Measurements from ENCODE around the gene USP32. TPM values are rescaled to one million over a fixed set of nuclear protein-coding genes. Genes with fewer than 3 reads are reported as not detected.
"Not testable (repeated sequence)": the region's sequence is repeated elsewhere in the genome, so short reads cannot be mapped to it uniquely, and the experiment has no call there.

The USP32 gene
- total RNA-seq, 1 donor from 2014 or later: 37.4 TPM

- Mint-ChIP-seq H3K36me3 (ENCODE audit: low read depth, unreplicated experiment) (no peaks in the 10 kb centered on the region), H3K4me1 (ENCODE audit: unreplicated experiment) (peaks cover 3% of the 10 kb centered on the region), H3K4me3 (ENCODE audit: unreplicated experiment) (no peak overlapping the region), H3K27ac (ENCODE audit: unreplicated experiment) (no peak overlapping the region), H3K9me3 (ENCODE audit: unreplicated experiment) (no peaks in the 10 kb centered on the region), H3K27me3 (ENCODE audit: unreplicated experiment) (no peaks in the 10 kb centered on the region)
- no peak for DNase-seq (ENCODE audit: low spot score)
- TF ChIP-seq CTCF (IDR thresholded peaks at IDR 0.05; ENCODE audit: unreplicated experiment): no peak
Observed at GRCh38 chr17:60229188-60229802, 162.6 kb downstream of the USP32 start.

DNA sequence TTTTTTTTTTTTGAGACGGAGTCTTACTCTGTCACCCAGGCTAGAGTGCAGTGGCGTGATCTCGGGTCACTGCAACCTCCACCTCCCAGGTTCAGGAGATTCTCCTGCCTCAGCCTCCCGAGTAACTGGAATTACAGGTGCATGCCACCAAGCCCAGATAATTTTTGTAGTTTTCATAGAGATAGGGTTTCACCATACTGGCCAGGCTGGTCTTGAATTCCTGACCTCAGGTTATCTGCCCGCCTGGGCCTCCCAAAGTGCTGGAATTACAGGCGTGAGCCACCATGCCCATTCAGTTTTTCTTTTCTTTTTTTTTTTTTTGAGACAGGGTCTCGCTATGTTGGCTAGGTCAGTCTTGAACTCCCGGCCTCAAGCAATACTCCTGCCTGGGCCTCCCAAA, 164.7 kb downstream of the USP32 start:
- H3K4me1 Mint-ChIP-seq (ENCODE audit: unreplicated experiment); H3K4me3 Mint-ChIP-seq (ENCODE audit: unreplicated experiment); H3K36me3 Mint-ChIP-seq (ENCODE audit: low read depth, unreplicated experiment); H3K27me3 Mint-ChIP-seq (ENCODE audit: unreplicated experiment); H3K27ac Mint-ChIP-seq (ENCODE audit: unreplicated experiment); H3K9me3 Mint-ChIP-seq (ENCODE audit: unreplicated experiment); DNase-seq (ENCODE audit: low spot score): not testable (repeated sequence)

DNA sequence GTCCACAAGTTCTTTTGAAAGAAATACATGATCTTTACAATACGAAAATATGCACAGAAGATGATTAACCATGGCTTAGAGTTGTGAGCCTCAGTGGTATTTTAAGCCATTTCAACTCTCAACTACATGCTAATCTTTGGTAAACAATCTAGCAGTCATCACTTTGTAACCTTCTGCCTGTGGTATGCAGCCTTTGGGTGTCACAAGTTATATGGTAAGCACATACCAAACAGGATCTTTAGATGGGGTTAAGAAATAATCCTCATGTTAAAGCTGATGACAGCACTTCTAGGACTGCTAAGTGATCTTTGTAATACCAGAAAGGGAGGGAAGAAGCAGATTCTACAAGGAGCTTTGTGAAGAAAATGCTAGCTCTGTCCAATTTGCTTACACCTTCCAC, 167.9 kb downstream of the USP32 start:
- Mint-ChIP-seq H3K27ac (ENCODE audit: unreplicated experiment) (no peak overlapping the region), H3K27me3 (ENCODE audit: unreplicated experiment) (no peaks in the 10 kb centered on the region), H3K4me3 (ENCODE audit: unreplicated experiment) (no peak overlapping the region), H3K36me3 (ENCODE audit: low read depth, unreplicated experiment) (peaks cover 7% of the 10 kb centered on the region), H3K9me3 (ENCODE audit: unreplicated experiment) (no peaks in the 10 kb centered on the region), H3K4me1 (ENCODE audit: unreplicated experiment) (no peaks in the 10 kb centered on the region)
- no peak for DNase-seq (ENCODE audit: low spot score)
- no peak for TF ChIP-seq CTCF (IDR thresholded peaks at IDR 0.05; ENCODE audit: unreplicated experiment)

GRCh38 chr17:60223456-60223855, 168.5 kb downstream of the USP32 start:
- TF ChIP-seq CTCF (IDR thresholded peaks at IDR 0.05; ENCODE audit: unreplicated experiment): no peak
- no peak overlapping the region for H3K27ac Mint-ChIP-seq (ENCODE audit: unreplicated experiment)
- peaks cover 7% of the 10 kb centered on the region for H3K36me3 Mint-ChIP-seq (ENCODE audit: low read depth, unreplicated experiment)
- H3K27me3 Mint-ChIP-seq (ENCODE audit: unreplicated experiment): no peaks in the 10 kb centered on the region
- H3K4me3 Mint-ChIP-seq (ENCODE audit: unreplicated experiment): no peak overlapping the region
- H3K4me1 Mint-ChIP-seq (ENCODE audit: unreplicated experiment): no peaks in the 10 kb centered on the region
- DNase-seq (ENCODE audit: low spot score): no peak
- no peaks in the 10 kb centered on the region for H3K9me3 Mint-ChIP-seq (ENCODE audit: unreplicated experiment)

DNA sequence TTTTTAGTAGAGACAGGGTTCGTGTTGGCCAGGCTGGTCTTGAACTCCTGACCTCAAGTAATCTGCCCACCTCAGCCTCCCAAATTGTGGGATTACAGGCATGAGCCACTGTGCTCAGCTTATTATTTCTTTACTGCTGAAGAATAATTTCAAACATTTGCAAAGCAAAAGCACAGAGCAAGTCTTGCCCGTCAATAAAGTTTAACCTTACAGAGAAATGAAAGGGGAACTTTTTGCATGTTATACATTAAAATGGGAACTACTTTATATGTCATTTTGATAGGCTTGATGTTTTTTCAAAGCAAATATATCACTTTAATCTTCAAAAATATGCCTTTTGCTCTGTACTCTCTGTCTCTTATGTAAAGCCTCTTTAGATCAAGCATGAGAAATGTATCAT, 173.2 kb downstream of the USP32 start:
- H3K27me3 Mint-ChIP-seq (ENCODE audit: unreplicated experiment); H3K4me3 Mint-ChIP-seq (ENCODE audit: unreplicated experiment); H3K9me3 Mint-ChIP-seq (ENCODE audit: unreplicated experiment); H3K27ac Mint-ChIP-seq (ENCODE audit: unreplicated experiment); DNase-seq (ENCODE audit: low spot score); H3K36me3 Mint-ChIP-seq (ENCODE audit: low read depth, unreplicated experiment); H3K4me1 Mint-ChIP-seq (ENCODE audit: unreplicated experiment): not testable (repeated sequence)

DNA sequence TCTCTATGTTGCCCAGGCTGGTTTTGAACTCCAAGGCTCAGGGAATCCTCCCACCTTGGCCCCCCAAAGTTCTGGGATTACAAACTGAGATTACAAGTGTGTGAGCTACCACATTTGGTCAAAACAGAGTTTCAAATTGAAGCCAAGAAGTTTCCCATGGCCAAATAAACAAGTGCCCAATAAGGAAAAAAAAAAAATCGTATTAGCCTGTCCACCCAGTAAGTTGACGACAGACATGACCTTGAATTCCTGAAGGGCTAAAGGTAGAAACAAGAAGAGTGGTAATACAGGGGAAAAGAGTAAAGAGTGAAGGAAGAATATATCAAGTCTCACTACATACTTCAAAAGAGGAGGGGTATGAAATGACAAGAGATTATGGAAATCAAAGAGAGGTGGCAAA, 176.0 kb downstream of the USP32 start:
- not testable (repeated sequence) for H3K36me3 Mint-ChIP-seq (ENCODE audit: low read depth, unreplicated experiment); H3K4me1 Mint-ChIP-seq (ENCODE audit: unreplicated experiment); H3K27me3 Mint-ChIP-seq (ENCODE audit: unreplicated experiment); H3K4me3 Mint-ChIP-seq (ENCODE audit: unreplicated experiment); H3K9me3 Mint-ChIP-seq (ENCODE audit: unreplicated experiment); DNase-seq (ENCODE audit: low spot score); H3K27ac Mint-ChIP-seq (ENCODE audit: unreplicated experiment)

- not testable (repeated sequence) for H3K27me3 Mint-ChIP-seq (ENCODE audit: unreplicated experiment); H3K4me1 Mint-ChIP-seq (ENCODE audit: unreplicated experiment); H3K4me3 Mint-ChIP-seq (ENCODE audit: unreplicated experiment); H3K9me3 Mint-ChIP-seq (ENCODE audit: unreplicated experiment); DNase-seq (ENCODE audit: low spot score); H3K27ac Mint-ChIP-seq (ENCODE audit: unreplicated experiment); H3K36me3 Mint-ChIP-seq (ENCODE audit: low read depth, unreplicated experiment)
Observed at GRCh38 chr17:60211282-60211681, 180.7 kb downstream of the USP32 start.

DNA sequence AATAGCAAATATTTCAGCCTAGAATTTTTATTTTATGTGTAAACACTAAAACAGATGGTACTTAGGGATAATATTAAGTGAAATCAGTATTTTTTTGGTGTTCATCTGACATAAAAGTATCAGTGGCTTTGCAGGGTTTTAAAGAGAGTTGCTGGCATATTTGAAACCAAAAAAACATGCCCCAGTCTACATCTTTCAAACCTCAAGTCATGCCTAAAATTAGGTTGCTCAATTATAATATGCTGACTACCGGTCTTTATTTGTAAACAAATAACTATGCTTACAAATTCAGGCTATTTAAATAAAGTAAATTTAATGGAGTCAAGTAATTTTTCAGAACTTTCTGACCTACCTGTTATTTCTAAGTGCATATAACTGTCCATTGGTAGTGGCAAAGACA, 183.6 kb downstream of the USP32 start:
- H3K4me3 Mint-ChIP-seq (ENCODE audit: unreplicated experiment); H3K9me3 Mint-ChIP-seq (ENCODE audit: unreplicated experiment); H3K4me1 Mint-ChIP-seq (ENCODE audit: unreplicated experiment): not testable (repeated sequence)

GRCh38 chr17:60205782-60206181, 186.2 kb downstream of the USP32 start:
- H3K36me3 Mint-ChIP-seq (ENCODE audit: low read depth, unreplicated experiment); H3K4me1 Mint-ChIP-seq (ENCODE audit: unreplicated experiment); H3K27me3 Mint-ChIP-seq (ENCODE audit: unreplicated experiment); H3K4me3 Mint-ChIP-seq (ENCODE audit: unreplicated experiment); H3K9me3 Mint-ChIP-seq (ENCODE audit: unreplicated experiment); H3K27ac Mint-ChIP-seq (ENCODE audit: unreplicated experiment); DNase-seq (ENCODE audit: low spot score): not testable (repeated sequence)

More for the DNA sequence above, 183.6 kb downstream of the USP32 start:
- not testable (repeated sequence) for H3K36me3 Mint-ChIP-seq (ENCODE audit: low read depth, unreplicated experiment); H3K27me3 Mint-ChIP-seq (ENCODE audit: unreplicated experiment); DNase-seq (ENCODE audit: low spot score); H3K27ac Mint-ChIP-seq (ENCODE audit: unreplicated experiment)

DNA sequence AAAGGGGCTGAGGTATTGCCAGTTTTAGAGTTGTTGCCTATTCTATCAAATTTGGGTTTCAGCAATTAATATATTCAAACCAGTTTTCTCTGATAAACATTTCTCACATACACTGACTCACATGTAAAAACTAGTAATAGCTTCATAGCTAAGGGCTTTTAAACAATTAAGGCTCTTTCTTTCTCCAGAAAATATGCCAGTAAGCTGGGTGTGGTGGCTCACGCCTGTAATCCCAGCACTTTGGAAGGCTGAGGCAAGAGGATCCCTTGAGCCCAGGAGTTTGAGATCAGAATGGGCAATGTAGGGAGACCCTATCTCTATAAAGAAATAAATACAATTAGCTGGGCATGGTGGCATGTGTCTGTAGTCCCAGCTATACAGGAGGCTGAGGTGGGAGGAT, 193.3 kb downstream of the USP32 start:
- peaks cover 14% of the 10 kb centered on the region for H3K36me3 Mint-ChIP-seq (ENCODE audit: low read depth, unreplicated experiment)
- not testable (repeated sequence) for DNase-seq (ENCODE audit: low spot score); H3K27me3 Mint-ChIP-seq (ENCODE audit: unreplicated experiment); H3K9me3 Mint-ChIP-seq (ENCODE audit: unreplicated experiment); H3K4me1 Mint-ChIP-seq (ENCODE audit: unreplicated experiment); H3K4me3 Mint-ChIP-seq (ENCODE audit: unreplicated experiment); H3K27ac Mint-ChIP-seq (ENCODE audit: unreplicated experiment)
